ENCODE data around the gene FBN3. TPM values are rescaled to one million over a fixed set of nuclear protein-coding genes. Genes with fewer than 3 reads are reported as not detected.

FBN3 gene
- total RNA-seq, 4 donors from 2014 or later: 0.15 TPM; not detected in 3

GRCh38 chr19:8148410-8149260 is 757 bp downstream of the FBN3 start:
- Histone ChIP-seq H3K9me3 (no peaks in the 10 kb centered on the region), H3K36me3 (no peaks in the 10 kb centered on the region), H3K27me3 (peaks cover 28 to 35% (median 30%) of the 10 kb centered on the region in 3 donors), H3K4me3 (no peak overlapping the region), H3K4me1 (no peaks in the 10 kb centered on the region), H3K27ac (no peak overlapping the region)
- TF ChIP-seq CTCF (IDR thresholded peaks at IDR 0.05 in 4 of 5, conservative IDR thresholded peaks at IDR 0.05 in 1 of 5): no peak
- TF ChIP-seq POLR2A (IDR thresholded peaks at IDR 0.05): no peak
- DNase-seq (no peak), ATAC-seq (no peak)
- intact Hi-C loops (cut with DNase I; ENCODE audit: low total_unique reads) (no loop called here), in situ Hi-C loops (cut with MboI; ENCODE audit: low sequenced_read_pairs in 4 of 4) (no loop called here)

GRCh38 chr19:8148088-8148409 is 1.3 kb downstream of the FBN3 start:
- in situ Hi-C loops (cut with MboI; ENCODE audit: low sequenced_read_pairs in 4 of 4): no loop called here
- DNase-seq (no peak), ATAC-seq (no peak)
- intact Hi-C loops (cut with DNase I; ENCODE audit: low total_unique reads): no loop called here
- no peak overlapping the region for H3K4me3 ChIP-seq
- no peak for TF ChIP-seq CTCF (IDR thresholded peaks at IDR 0.05 in 4 of 5, conservative IDR thresholded peaks at IDR 0.05 in 1 of 5)
- H3K27me3 ChIP-seq: peaks cover 28 to 35% (median 30%) of the 10 kb centered on the region in 3 donors
- no peak overlapping the region for H3K27ac ChIP-seq
- H3K36me3 ChIP-seq: no peaks in the 10 kb centered on the region
- no peaks in the 10 kb centered on the region for H3K4me1 ChIP-seq
- no peaks in the 10 kb centered on the region for H3K9me3 ChIP-seq

- H3K4me3 ChIP-seq: no peak overlapping the region
- H3K27ac ChIP-seq: no peak overlapping the region
- peaks cover 28 to 35% (median 30%) of the 10 kb centered on the region in 3 donors for H3K27me3 ChIP-seq
- no peak for DNase-seq
- in situ Hi-C loops (cut with MboI; ENCODE audit: low sequenced_read_pairs in 4 of 4): no loop called here
- intact Hi-C loops (cut with DNase I; ENCODE audit: low total_unique reads): no loop called here
- H3K36me3 ChIP-seq: no peaks in the 10 kb centered on the region
- H3K9me3 ChIP-seq: no peaks in the 10 kb centered on the region
- H3K4me1 ChIP-seq: no peaks in the 10 kb centered on the region
- no peak for ATAC-seq
- TF ChIP-seq POLR2A (IDR thresholded peaks at IDR 0.05): no peak
- TF ChIP-seq CTCF (IDR thresholded peaks at IDR 0.05 in 4 of 5, conservative IDR thresholded peaks at IDR 0.05 in 1 of 5): no peak
Measured at GRCh38 chr19:8147582-8147978, 1.8 kb downstream of the FBN3 start.

- in situ Hi-C loops (cut with MboI; ENCODE audit: low sequenced_read_pairs in 4 of 4): no loop called here
- no peak overlapping the region for H3K27ac ChIP-seq
- H3K36me3 ChIP-seq: no peaks in the 10 kb centered on the region
- no peak for TF ChIP-seq POLR2A (IDR thresholded peaks at IDR 0.05)
- TF ChIP-seq CTCF (IDR thresholded peaks at IDR 0.05 in 4 of 5, conservative IDR thresholded peaks at IDR 0.05 in 1 of 5): no peak
- intact Hi-C loops (cut with DNase I; ENCODE audit: low total_unique reads): no loop called here
- no peaks in the 10 kb centered on the region for H3K4me1 ChIP-seq
- peaks cover 28 to 35% (median 30%) of the 10 kb centered on the region in 3 donors for H3K27me3 ChIP-seq
- H3K4me3 ChIP-seq: no peak overlapping the region
- ATAC-seq (no peak), DNase-seq (no peak)
- no peaks in the 10 kb centered on the region for H3K9me3 ChIP-seq
Measured at GRCh38 chr19:8146877-8147581, 2.4 kb downstream of the FBN3 start.

Measured in gastrocnemius medialis (tissue), 4 donors.